ENCODE results near the gene VANGL1. TPM values are rescaled to one million over a fixed set of nuclear protein-coding genes. Genes with fewer than 3 reads are reported as not detected.

The VANGL1 gene
- total RNA-seq, 1 donor from 2014 or later: 13.8 TPM

GRCh38 chr1:115648717-115649691 is 7.2 kb downstream of the VANGL1 start:
- Mint-ChIP-seq H3K27me3 (ENCODE audit: low read depth, unreplicated experiment) (no peaks in the 10 kb centered on the region), H3K4me1 (ENCODE audit: low read depth, unreplicated experiment) (peaks cover 18% of the 10 kb centered on the region), H3K36me3 (ENCODE audit: low read depth, unreplicated experiment) (peaks cover 8% of the 10 kb centered on the region), H3K9me3 (ENCODE audit: unreplicated experiment) (no peaks in the 10 kb centered on the region), H3K4me3 (ENCODE audit: unreplicated experiment) (no peak overlapping the region), H3K27ac (ENCODE audit: unreplicated experiment) (peak overlapping the region; percentile 84)
- Histone ChIP-seq H3K79me2 (ENCODE audit: insufficient read depth, low read length) (peaks cover 70% of the 10 kb centered on the region), H4K20me1 (ENCODE audit: insufficient read depth, low read length) (peaks cover 59% of the 10 kb centered on the region), H3K36me3 (ENCODE audit: insufficient read depth, low read length) (peaks cover 3% of the 10 kb centered on the region), H3K27me3 (ENCODE audit: insufficient read depth, low read length) (no peaks in the 10 kb centered on the region), H3K4me2 (ENCODE audit: low read length) (no peak overlapping the region), H3K4me1 (ENCODE audit: insufficient read depth, low read length) (peaks cover 18% of the 10 kb centered on the region), H3K4me3 (ENCODE audit: insufficient read depth, low read depth, low read length) (no peak overlapping the region), H2AFZ (ENCODE audit: low read depth, low read length) (no peak overlapping the region), H3K9me3 (ENCODE audit: insufficient read depth, low read depth, low read length) (no peaks in the 10 kb centered on the region), H3K27ac (ENCODE audit: low read depth, low read length) (no peak overlapping the region), H3K9ac (ENCODE audit: low read length) (no peak overlapping the region)
- TF ChIP-seq, protein P1, sequence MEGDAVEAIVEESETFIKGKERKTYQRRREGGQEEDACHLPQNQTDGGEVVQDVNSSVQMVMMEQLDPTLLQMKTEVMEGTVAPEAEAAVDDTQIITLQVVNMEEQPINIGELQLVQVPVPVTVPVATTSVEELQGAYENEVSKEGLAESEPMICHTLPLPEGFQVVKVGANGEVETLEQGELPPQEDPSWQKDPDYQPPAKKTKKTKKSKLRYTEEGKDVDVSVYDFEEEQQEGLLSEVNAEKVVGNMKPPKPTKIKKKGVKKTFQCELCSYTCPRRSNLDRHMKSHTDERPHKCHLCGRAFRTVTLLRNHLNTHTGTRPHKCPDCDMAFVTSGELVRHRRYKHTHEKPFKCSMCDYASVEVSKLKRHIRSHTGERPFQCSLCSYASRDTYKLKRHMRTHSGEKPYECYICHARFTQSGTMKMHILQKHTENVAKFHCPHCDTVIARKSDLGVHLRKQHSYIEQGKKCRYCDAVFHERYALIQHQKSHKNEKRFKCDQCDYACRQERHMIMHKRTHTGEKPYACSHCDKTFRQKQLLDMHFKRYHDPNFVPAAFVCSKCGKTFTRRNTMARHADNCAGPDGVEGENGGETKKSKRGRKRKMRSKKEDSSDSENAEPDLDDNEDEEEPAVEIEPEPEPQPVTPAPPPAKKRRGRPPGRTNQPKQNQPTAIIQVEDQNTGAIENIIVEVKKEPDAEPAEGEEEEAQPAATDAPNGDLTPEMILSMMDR (IDR thresholded peaks at IDR 0.05; ENCODE audit: insufficient read depth, low read depth, low read length): no peak
- no peak for TF ChIP-seq EZH2 (IDR thresholded peaks at IDR 0.05; ENCODE audit: insufficient read depth, low read length)
- FAIRE-seq (no peak), DNase-seq (ENCODE audit: low read depth) (no peak)

- Histone ChIP-seq H4K20me1 (ENCODE audit: insufficient read depth, low read length) (peaks cover 50% of the 10 kb centered on the region), H3K9ac (ENCODE audit: low read length) (no peak overlapping the region), H3K4me3 (ENCODE audit: insufficient read depth, low read depth, low read length) (no peak overlapping the region), H3K4me2 (ENCODE audit: low read length) (peak overlapping the region; percentile 49), H3K79me2 (ENCODE audit: insufficient read depth, low read length) (peaks cover 61% of the 10 kb centered on the region), H3K4me1 (ENCODE audit: insufficient read depth, low read length) (peaks cover 23% of the 10 kb centered on the region), H3K9me3 (ENCODE audit: insufficient read depth, low read depth, low read length) (no peaks in the 10 kb centered on the region), H3K27ac (ENCODE audit: low read depth, low read length) (no peak overlapping the region), H3K27me3 (ENCODE audit: insufficient read depth, low read length) (no peaks in the 10 kb centered on the region), H3K36me3 (ENCODE audit: insufficient read depth, low read length) (peaks cover 3% of the 10 kb centered on the region), H2AFZ (ENCODE audit: low read depth, low read length) (no peak overlapping the region)
- no peak for TF ChIP-seq EZH2 (IDR thresholded peaks at IDR 0.05; ENCODE audit: insufficient read depth, low read length)
- TF ChIP-seq, protein P1 (IDR thresholded peaks at IDR 0.05; ENCODE audit: insufficient read depth, low read depth, low read length): no peak
- no peaks in the 10 kb centered on the region for H3K27me3 Mint-ChIP-seq (ENCODE audit: low read depth, unreplicated experiment)
- H3K27ac Mint-ChIP-seq (ENCODE audit: unreplicated experiment): peak overlapping the region; percentile 84
- no peak for FAIRE-seq
- no peaks in the 10 kb centered on the region for H3K9me3 Mint-ChIP-seq (ENCODE audit: unreplicated experiment)
- H3K4me3 Mint-ChIP-seq (ENCODE audit: unreplicated experiment): peak overlapping the region; percentile 25
- DNase-seq (ENCODE audit: low read depth): no peak
- H3K36me3 Mint-ChIP-seq (ENCODE audit: low read depth, unreplicated experiment): peaks cover 8% of the 10 kb centered on the region
- peaks cover 23% of the 10 kb centered on the region for H3K4me1 Mint-ChIP-seq (ENCODE audit: low read depth, unreplicated experiment)
Measured at GRCh38 chr1:115649964-115650363, 8.2 kb downstream of the VANGL1 start.

DNA sequence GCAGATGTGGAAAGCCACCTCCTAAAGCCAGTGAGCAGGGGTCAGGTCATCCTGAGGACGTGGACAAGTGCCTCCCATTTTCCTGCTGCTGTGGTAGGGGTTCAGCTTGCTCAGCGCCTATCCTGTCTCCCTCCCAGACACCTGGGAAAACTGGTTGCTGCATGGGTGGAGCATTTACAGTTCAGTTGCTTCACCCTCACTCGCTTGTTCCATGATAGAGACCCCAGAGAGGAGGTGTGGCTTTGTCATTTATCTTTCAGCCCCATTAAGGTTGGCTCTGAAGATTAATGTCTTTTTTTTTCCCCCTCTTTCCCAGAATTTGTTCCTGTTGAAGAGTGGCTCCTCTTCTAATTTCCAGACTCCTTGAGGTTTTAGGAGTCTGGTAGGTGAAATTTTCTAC is 9.2 kb downstream of the VANGL1 start:
- H4K20me1 ChIP-seq (ENCODE audit: insufficient read depth, low read length): peaks cover 46% of the 10 kb centered on the region
- DNase-seq (ENCODE audit: low read depth) (no peak), FAIRE-seq (no peak)
- H3K4me1 ChIP-seq (ENCODE audit: insufficient read depth, low read length): peaks cover 26% of the 10 kb centered on the region
- H3K27me3 Mint-ChIP-seq (ENCODE audit: low read depth, unreplicated experiment): no peaks in the 10 kb centered on the region
- no peak overlapping the region for H2AFZ ChIP-seq (ENCODE audit: low read depth, low read length)
- no peak overlapping the region for H3K4me3 ChIP-seq (ENCODE audit: insufficient read depth, low read depth, low read length)
- H3K27ac ChIP-seq (ENCODE audit: low read depth, low read length): no peak overlapping the region
- H3K9me3 Mint-ChIP-seq (ENCODE audit: unreplicated experiment): no peaks in the 10 kb centered on the region
- H3K36me3 Mint-ChIP-seq (ENCODE audit: low read depth, unreplicated experiment): peaks cover 8% of the 10 kb centered on the region
- peaks cover 30% of the 10 kb centered on the region for H3K4me1 Mint-ChIP-seq (ENCODE audit: low read depth, unreplicated experiment)
- TF ChIP-seq, protein P1 (IDR thresholded peaks at IDR 0.05; ENCODE audit: insufficient read depth, low read depth, low read length): no peak
- TF ChIP-seq EZH2 (IDR thresholded peaks at IDR 0.05; ENCODE audit: insufficient read depth, low read length): no peak
- peaks cover 56% of the 10 kb centered on the region for H3K79me2 ChIP-seq (ENCODE audit: insufficient read depth, low read length)
- H3K9ac ChIP-seq (ENCODE audit: low read length): no peak overlapping the region
- H3K27me3 ChIP-seq (ENCODE audit: insufficient read depth, low read length): no peaks in the 10 kb centered on the region
- no peaks in the 10 kb centered on the region for H3K9me3 ChIP-seq (ENCODE audit: insufficient read depth, low read depth, low read length)
- peak overlapping the region; percentile 18 for H3K27ac Mint-ChIP-seq (ENCODE audit: unreplicated experiment)
- H3K4me3 Mint-ChIP-seq (ENCODE audit: unreplicated experiment): no peak overlapping the region
- H3K36me3 ChIP-seq (ENCODE audit: insufficient read depth, low read length): peaks cover 3% of the 10 kb centered on the region
- H3K4me2 ChIP-seq (ENCODE audit: low read length): no peak overlapping the region
